Tibial nerve (tissue), 3 donors: ENCODE results near the gene TMEM120A.

Source experiments
- CTCF ChIP-seq, 5 experiments: fragments of 200-600 bp in 3 of 5; fragments of 450-650 bp in 2 of 5; sonication (generic) in 3 of 5; IDR thresholded peaks; one replicate each; pipeline ENCODE4 v1.5.1; 2016 to 2019; ENCODE audit warnings: antibody characterized with exemption in 5 of 5, mild to moderate bottlenecking in 3 of 5, moderate library complexity in 2 of 5
- POLR2A ChIP-seq, 2 donors: fragments of 450-650 bp; IDR thresholded peaks; one replicate each; pipeline ENCODE4 v1.6.1; 2017; ENCODE audit warnings: antibody characterized with exemption in 2 of 2, mild to moderate bottlenecking in 2 of 2, moderate library complexity in 2 of 2

- peak in 4 of 5 experiments; percentile 17 to 58 (median 27) for TF ChIP-seq CTCF (IDR thresholded peaks at IDR 0.05)
- TF ChIP-seq POLR2A (IDR thresholded peaks at IDR 0.05): peak; percentile 33 to 87
These were observed at the start of gene TMEM120A for GRCh38 chr7:75994388-75995051.
